BJ (cell line): Measurements from ENCODE around the gene PCDHGB6. TPM values are rescaled to one million over a fixed set of nuclear protein-coding genes. Genes with fewer than 3 reads are reported as not detected.
"Not testable (repeated sequence)": the region's sequence is repeated elsewhere in the genome, so short reads cannot be mapped to it uniquely, and the experiment has no call there.

Source experiments
- CTCF ChIA-PET: fragments of 350-600 bp; formaldehyde crosslinking; extraction: SDS; loops from one replicate; lab custom pipeline; 2021; ENCODE audit warnings: antibody characterized with exemption, inconsistent platforms; lab: Yijun Ruan, JAX
- POLR2A ChIA-PET: fragments of 300-600 bp; sonication (Branson Sonifier 250); formaldehyde crosslinking; extraction: SDS; loops from one replicate; lab custom pipeline; 2021; ENCODE audit warnings: antibody characterized with exemption; lab: Charles Lee
- DNase-seq: peaks from one replicate; pipeline ENCODE4 v3.0.0-alpha.2; 2011; ENCODE audit warnings: low read depth
- H3K27me3 ChIP-seq: 2 replicates; pipeline ENCODE4 v1.6.0; 2011; ENCODE audit warnings: low read length; ENCODE audit not compliant: control insufficient read depth, insufficient read depth
- H3K36me3 ChIP-seq: 2 replicates; pipeline ENCODE4 v1.5.1; 2011; ENCODE audit warnings: low read length; ENCODE audit not compliant: control insufficient read depth, insufficient read depth
- H3K4me3 ChIP-seq: 2 replicates; pipeline ENCODE4 v1.5.1; 2011; ENCODE audit warnings: low read depth, mild to moderate bottlenecking, control low read depth, low read length
- CTCF ChIP-seq: IDR thresholded peaks from 2 replicates; pipeline ENCODE4 v1.5.1; 2011; ENCODE audit warnings: low read depth, mild to moderate bottlenecking, control low read depth, inconsistent platforms, low read length, moderate library complexity; ENCODE audit not compliant: insufficient read depth
- polyA plus RNA-seq: library from polyadenylated mRNA; depleted of rRNA; stranded (reverse); fragments of >200 nt; gene quantifications from 2 replicates; pipeline ENCODE4 v1.2.3, GENCODE V29; 2011

PCDHGB6 gene
- polyA plus RNA-seq, 1 experiment: 1.5 TPM

DNA sequence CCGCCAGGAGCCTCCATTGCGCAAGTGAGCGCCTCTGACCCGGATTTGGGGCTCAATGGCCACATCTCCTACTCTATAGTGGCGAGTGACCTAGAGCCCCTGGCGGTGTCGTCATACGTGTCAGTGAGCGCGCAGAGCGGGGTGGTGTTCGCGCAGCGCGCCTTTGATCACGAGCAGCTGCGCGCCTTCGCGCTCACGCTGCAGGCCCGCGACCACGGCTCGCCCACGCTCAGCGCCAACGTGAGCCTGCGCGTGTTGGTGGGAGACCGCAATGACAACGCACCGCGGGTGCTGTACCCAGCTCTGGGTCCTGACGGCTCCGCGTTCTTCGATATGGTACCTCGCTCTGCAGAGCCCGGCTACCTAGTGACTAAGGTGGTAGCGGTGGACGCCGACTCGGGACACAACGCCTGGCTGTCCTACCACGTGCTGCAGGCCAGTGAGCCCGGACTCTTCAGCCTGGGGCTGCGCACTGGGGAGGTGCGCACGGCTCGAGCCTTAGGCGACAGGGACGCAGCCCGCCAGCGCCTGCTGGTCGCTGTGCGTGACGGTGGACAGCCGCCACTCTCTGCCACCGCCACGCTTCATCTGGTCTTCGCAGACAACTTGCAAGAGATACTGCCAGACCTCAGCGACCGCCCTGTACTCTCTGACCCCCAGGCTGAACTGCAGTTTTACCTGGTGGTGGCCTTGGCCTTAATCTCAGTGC, 1.9 kb downstream of the PCDHGB6 start:
- no peak for DNase-seq
- Histone ChIP-seq H3K27me3 (no peaks in the 10 kb centered on the region), H3K36me3 (no peaks in the 10 kb centered on the region; the same call in 1 of the 2 replicates), H3K4me3 (no peak overlapping the region)
- ChIA-PET POLR2A (no interaction called here), CTCF (interaction anchor here (4.3 kb wide), 1 partner anchor 149 kb away, joined by 73 read pairs; no protein-coding TSS in a partner anchor)
- TF ChIP-seq CTCF: no peak

DNA sequence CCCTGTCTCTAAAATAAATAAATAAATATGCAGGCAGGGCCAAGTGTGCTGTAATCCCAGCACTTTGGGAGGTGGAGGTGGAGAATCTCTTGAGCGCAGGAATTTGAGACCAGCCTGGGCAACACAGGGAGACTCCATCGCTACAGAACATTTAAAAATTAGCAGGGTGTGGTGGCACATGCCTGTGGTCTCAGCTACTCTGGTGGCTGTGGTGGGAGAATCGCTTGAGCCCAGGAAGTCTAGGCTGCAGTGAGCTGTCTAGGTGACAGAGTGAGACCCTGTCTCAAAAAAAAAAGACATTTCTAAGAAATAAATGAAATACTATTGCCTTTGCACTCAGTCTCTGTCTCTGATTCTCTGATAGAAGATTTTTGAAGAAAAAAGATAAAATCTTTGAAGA, 3.8 kb downstream of the PCDHGB6 start:
- no peak for DNase-seq
- TF ChIP-seq CTCF: no peak
- ChIA-PET POLR2A (no interaction called here), CTCF (interaction anchor here (2.1 to 4.3 kb wide), 3 partner anchors 20 to 147 kb away, joined by 6 to 73 read pairs (median 19); partner anchors contain the start of gene PCDHGA8)
- Histone ChIP-seq H3K36me3 (no peaks in the 10 kb centered on the region; the same call in 1 of the 2 replicates), H3K27me3 (no peaks in the 10 kb centered on the region), H3K4me3 (no peak overlapping the region)

DNA sequence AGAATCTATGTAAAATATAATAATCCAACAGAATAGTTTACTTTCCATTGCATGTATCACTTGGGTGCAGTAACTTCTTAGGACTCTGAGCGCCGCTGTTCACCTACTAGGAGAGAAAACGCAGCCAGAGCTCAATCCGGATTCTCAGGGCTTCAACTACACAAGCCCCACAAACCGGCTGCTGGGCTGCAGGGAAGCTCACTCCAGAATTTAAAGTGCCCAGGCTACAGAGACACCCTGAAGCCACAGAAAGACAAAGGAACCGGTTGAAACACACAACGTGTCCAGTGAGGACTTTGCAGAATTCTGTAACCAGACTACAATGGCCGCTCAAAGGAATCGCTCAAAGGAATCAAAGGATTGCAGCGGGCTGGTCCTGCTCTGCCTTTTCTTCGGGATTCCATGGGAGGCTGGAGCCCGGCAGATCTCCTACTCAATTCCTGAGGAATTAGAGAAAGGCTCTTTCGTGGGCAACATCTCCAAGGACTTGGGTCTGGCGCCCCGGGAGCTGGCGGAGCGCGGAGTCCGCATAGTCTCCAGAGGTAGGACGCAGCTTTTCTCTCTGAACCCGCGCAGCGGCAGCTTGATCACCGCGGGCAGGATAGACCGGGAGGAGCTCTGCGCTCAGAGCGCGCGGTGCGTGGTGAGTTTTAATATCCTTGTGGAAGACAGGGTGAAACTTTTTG, 5.2 kb downstream of the PCDHGB6 start, which contains the start of gene PCDHGA10:
Gene PCDHGA10, plus strand, starts transcription at position 134 of the 686 bp plus-strand sequence. Its CDS starts 189 bp downstream, at position 323.
- Histone ChIP-seq H3K27me3 (no peaks in the 10 kb centered on the region), H3K36me3 (no peaks in the 10 kb centered on the region), H3K4me3 (peak within 1 kb of the TSS; percentile 33)
- DNase-seq: no peak
- peak; percentile 67 for TF ChIP-seq CTCF
- ChIA-PET CTCF (interaction anchor here (0.6 to 4.3 kb wide), 29 partner anchors 8 to 190 kb away, joined by 3 to 73 read pairs (median 4); partner anchors contain the start of genes PCDHB14, PCDHGA1, PCDHGA11 and PCDHGA2), POLR2A (no interaction called here)

- ChIA-PET CTCF (interaction anchor here (0.6 to 4.3 kb wide), 25 partner anchors 7 to 157 kb away, joined by 3 to 73 read pairs (median 5); partner anchors contain the start of genes PCDHGA1, PCDHGA11, PCDHGA2 and PCDHGA4), POLR2A (no interaction called here)
- Histone ChIP-seq H3K27me3 (no peaks in the 10 kb centered on the region), H3K4me3 (peak overlapping the region; percentile 33), H3K36me3 (no peaks in the 10 kb centered on the region)
- TF ChIP-seq CTCF: no peak
- DNase-seq: no peak
Observed at GRCh38 chr5:141413540-141414069, 5.8 kb downstream of the PCDHGB6 start.

DNA sequence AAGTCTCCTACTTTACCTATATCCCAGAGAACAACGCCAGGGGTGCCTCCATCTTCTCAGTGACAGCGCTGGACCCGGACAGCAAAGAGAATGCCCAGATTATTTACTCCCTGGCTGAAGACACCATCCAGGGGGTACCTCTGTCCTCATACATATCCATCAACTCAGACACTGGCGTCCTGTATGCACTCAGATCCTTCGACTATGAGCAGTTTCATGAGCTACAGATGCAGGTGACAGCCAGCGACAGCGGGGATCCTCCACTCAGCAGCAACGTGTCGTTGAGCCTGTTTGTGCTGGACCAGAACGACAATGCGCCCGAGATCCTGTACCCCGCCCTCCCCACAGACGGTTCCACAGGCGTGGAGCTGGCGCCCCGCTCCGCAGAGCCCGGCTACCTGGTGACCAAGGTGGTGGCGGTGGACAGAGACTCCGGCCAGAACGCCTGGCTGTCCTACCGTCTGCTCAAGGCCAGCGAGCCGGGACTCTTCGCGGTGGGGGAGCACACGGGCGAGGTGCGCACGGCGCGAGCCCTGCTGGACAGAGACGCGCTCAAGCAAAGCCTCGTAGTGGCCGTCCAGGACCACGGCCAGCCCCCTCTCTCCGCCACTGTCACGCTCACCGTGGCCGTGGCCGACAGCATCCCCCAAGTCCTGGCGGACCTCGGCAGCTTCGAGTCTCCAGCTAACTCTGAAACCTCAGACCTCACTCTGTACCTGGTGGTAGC, 6.9 kb downstream of the PCDHGB6 start:
- POLR2A ChIA-PET: interaction anchor here (0.5 kb wide), 1 partner anchor 16 kb away, joined by 4 read pairs; the partner anchor contains the start of gene PCDHGA12
- CTCF ChIA-PET: interaction anchor here (1.6 to 4.3 kb wide), 8 partner anchors 14 to 149 kb away, joined by 4 to 73 read pairs (median 16); partner anchors contain the start of genes PCDHGA2, PCDHGA8 and PCDHGB3

DNA sequence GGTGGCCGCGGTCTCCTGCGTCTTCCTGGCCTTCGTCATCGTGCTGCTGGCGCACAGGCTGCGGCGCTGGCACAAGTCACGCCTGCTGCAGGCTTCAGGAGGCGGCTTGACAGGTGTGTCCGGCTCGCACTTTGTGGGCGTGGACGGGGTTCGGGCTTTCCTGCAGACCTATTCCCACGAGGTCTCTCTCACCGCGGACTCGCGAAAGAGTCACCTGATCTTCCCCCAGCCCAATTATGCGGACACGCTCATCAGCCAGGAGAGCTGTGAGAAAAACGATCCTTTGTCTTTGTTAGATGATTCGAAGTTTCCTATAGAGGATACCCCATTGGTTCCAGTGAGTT, 7.4 kb downstream of the PCDHGB6 start:
- H3K4me3 ChIP-seq, H3K27me3 ChIP-seq, DNase-seq, H3K36me3 ChIP-seq, POLR2A ChIA-PET: not testable (repeated sequence)
- CTCF ChIA-PET: interaction anchor here (1.6 to 7.6 kb wide), 4 partner anchors 15 to 149 kb away, joined by 4 to 112 read pairs (median 32); no protein-coding TSS in a partner anchor

More for the DNA sequence above, 6.9 kb downstream of the PCDHGB6 start:
- H3K27me3 ChIP-seq, H3K36me3 ChIP-seq, H3K4me3 ChIP-seq, DNase-seq: not testable (repeated sequence)
